GM19035 (cell line): ENCODE results near the gene CFAP161.
A peak's percentile ranks its signal among the peaks of the same experiment; 100 is the strongest.
"Not testable (repeated sequence)": the region's sequence is repeated elsewhere in the genome, so short reads cannot be mapped to it uniquely, and the experiment has no call there.

ENCODE experiments used
- ATAC-seq: cut with Tn5 transposase; IDR thresholded peaks from one replicate; pipeline ENCODE4 v1.9.1; 2021; ENCODE audit not compliant: unreplicated experiment

CFAP161 gene

GRCh38 chr15:81106560-81106959 is 27.5 kb upstream of the CFAP161 start:
- no peak for ATAC-seq

- no peak for ATAC-seq
Observed at GRCh38 chr15:81107889-81108288, 26.2 kb upstream of the CFAP161 start.

- ATAC-seq, result no peak
Observed at GRCh38 chr15:81108427-81108826, 25.6 kb upstream of the CFAP161 start.

GRCh38 chr15:81111018-81111417 is 23.1 kb upstream of the CFAP161 start:
- no peak for ATAC-seq

GRCh38 chr15:81111510-81112470 is 22.3 kb upstream of the CFAP161 start:
- peak; percentile 94 for ATAC-seq

- no peak for ATAC-seq
Observed at GRCh38 chr15:81113204-81113657, 20.8 kb upstream of the CFAP161 start.

- ATAC-seq, result no peak
Observed at GRCh38 chr15:81113861-81114291, 20.2 kb upstream of the CFAP161 start.

GRCh38 chr15:81115054-81115939 is 18.8 kb upstream of the CFAP161 start:
- no peak for ATAC-seq

- no peak for ATAC-seq
Observed at GRCh38 chr15:81117136-81117535, 16.9 kb upstream of the CFAP161 start.

GRCh38 chr15:81117581-81117980 is 16.5 kb upstream of the CFAP161 start:
- ATAC-seq, result no peak

GRCh38 chr15:81118361-81118760 is 15.7 kb upstream of the CFAP161 start:
- no peak for ATAC-seq

- ATAC-seq, result no peak
Observed at GRCh38 chr15:81120069-81120468, 14.0 kb upstream of the CFAP161 start.

GRCh38 chr15:81126892-81127291 is 7.2 kb upstream of the CFAP161 start:
- no peak for ATAC-seq

GRCh38 chr15:81141478-81141877 is 7.4 kb downstream of the CFAP161 start:
- ATAC-seq, result not testable (repeated sequence)

GRCh38 chr15:81146006-81146405 is 11.9 kb downstream of the CFAP161 start:
- ATAC-seq, result no peak

- no peak for ATAC-seq
Observed at GRCh38 chr15:81146466-81146865, 12.4 kb downstream of the CFAP161 start.

GRCh38 chr15:81151389-81151788 is 17.3 kb downstream of the CFAP161 start:
- ATAC-seq, result no peak

- ATAC-seq, result no peak
Observed at GRCh38 chr15:81152339-81152738, 18.3 kb downstream of the CFAP161 start.

GRCh38 chr15:81152799-81153198 is 18.7 kb downstream of the CFAP161 start:
- no peak for ATAC-seq

- ATAC-seq, result no peak
Observed at GRCh38 chr15:81155375-81156218, 21.5 kb downstream of the CFAP161 start.

- no peak for ATAC-seq
Observed at GRCh38 chr15:81156324-81156723, 22.3 kb downstream of the CFAP161 start.
